Testis (tissue), 3 donors: Measurements from ENCODE around the gene MAP4K4. TPM values are rescaled to one million over a fixed set of nuclear protein-coding genes. Genes with fewer than 3 reads are reported as not detected.

Experiments
- DNase-seq: peaks from one replicate; pipeline ENCODE4 v3.0.0-alpha.2; 2019
- H3K27ac ChIP-seq, 2 donors: fragments of 200-600 bp; sonication (generic); one replicate each; pipeline ENCODE4 v1.5.1; 2019
- H3K27me3 ChIP-seq: fragments of 200-600 bp; sonication (generic); one replicate; pipeline ENCODE4 v1.5.1; 2019
- H3K36me3 ChIP-seq: fragments of 200-600 bp; sonication (generic); one replicate; pipeline ENCODE4 v1.5.1; 2017; ENCODE audit warnings: low read depth; ENCODE audit errors: missing control alignments
- H3K4me1 ChIP-seq: fragments of 200-600 bp; sonication (generic); one replicate; pipeline ENCODE4 v1.5.1; 2019
- H3K4me3 ChIP-seq, 2 donors: fragments of 200-600 bp; sonication (generic); one replicate each; pipeline ENCODE4 v1.5.1; 2017 to 2019
- H3K9me3 ChIP-seq: fragments of 200-600 bp; sonication (generic); one replicate; pipeline ENCODE4 v1.5.1; 2017
- POLR2A ChIP-seq: fragments of 450-650 bp; IDR thresholded peaks from one replicate; pipeline ENCODE4 v1.6.1; 2017; ENCODE audit warnings: antibody characterized with exemption, mild to moderate bottlenecking, moderate library complexity
- WGBS, 2 donors: methylation state at CpG; one replicate each; pipeline ENCODE4 v1.1.5; 2018; 5-methylcytosine and 5-hydroxymethylcytosine counted together
- intact Hi-C: fragments of 100-400 bp; cut with DNase I; formaldehyde crosslinking; loops from one replicate; pipeline ENCODE4 v1.15.1; 2023; ENCODE audit warnings: low total_unique reads
- polyA plus RNA-seq: library from polyadenylated mRNA; stranded (reverse); fragments of 350-450 nt; fragmentation: Illumina TruSeq; extraction: RNeasy Lipid Tissue Mini Kit (QIAGEN cat#74804); gene quantifications from one replicate; pipeline ENCODE4 v1.2.3, GENCODE V29; 2014; ENCODE audit warnings: low read depth, low replicate concordance; ENCODE audit not compliant: insufficient read depth
- total RNA-seq, 2 donors: library from RNA; depleted of rRNA; stranded (reverse); fragments of >200 nt; gene quantifications; one replicate each; pipeline ENCODE4 v1.2.3, GENCODE V29; 2016
- TF ChIP-seq, protein P1 (sequence below), 3 experiments: fragments of 450-650 bp in 2 of 3; fragments of 200-600 bp in 1 of 3; sonication (generic) in 1 of 3; IDR thresholded peaks; one replicate each; pipeline ENCODE4 v1.5.1; 2016 to 2019; ENCODE audit warnings: antibody characterized with exemption in 3 of 3, mild to moderate bottlenecking in 2 of 3, moderate library complexity in 1 of 3

The MAP4K4 gene
- total and polyA plus RNA-seq, 3 donors from 2014 or later = 88.2 to 194 (median 174) TPM

GRCh38 chr2:101693991-101694588, 3.4 kb upstream of the MAP4K4 start:
- intact Hi-C loops = no loop called here
- H3K27me3 ChIP-seq = no peaks in the 10 kb centered on the region
- no peaks in the 10 kb centered on the region for H3K36me3 ChIP-seq
- H3K4me3 ChIP-seq = no peak overlapping the region
- 90 to 98% methylated on average over 3 of the region's 3 CpGs for WGBS, 2 donors
- no peaks in the 10 kb centered on the region for H3K9me3 ChIP-seq
- DNase-seq = no peak
- no peak overlapping the region for H3K27ac ChIP-seq
- TF ChIP-seq, protein P1, sequence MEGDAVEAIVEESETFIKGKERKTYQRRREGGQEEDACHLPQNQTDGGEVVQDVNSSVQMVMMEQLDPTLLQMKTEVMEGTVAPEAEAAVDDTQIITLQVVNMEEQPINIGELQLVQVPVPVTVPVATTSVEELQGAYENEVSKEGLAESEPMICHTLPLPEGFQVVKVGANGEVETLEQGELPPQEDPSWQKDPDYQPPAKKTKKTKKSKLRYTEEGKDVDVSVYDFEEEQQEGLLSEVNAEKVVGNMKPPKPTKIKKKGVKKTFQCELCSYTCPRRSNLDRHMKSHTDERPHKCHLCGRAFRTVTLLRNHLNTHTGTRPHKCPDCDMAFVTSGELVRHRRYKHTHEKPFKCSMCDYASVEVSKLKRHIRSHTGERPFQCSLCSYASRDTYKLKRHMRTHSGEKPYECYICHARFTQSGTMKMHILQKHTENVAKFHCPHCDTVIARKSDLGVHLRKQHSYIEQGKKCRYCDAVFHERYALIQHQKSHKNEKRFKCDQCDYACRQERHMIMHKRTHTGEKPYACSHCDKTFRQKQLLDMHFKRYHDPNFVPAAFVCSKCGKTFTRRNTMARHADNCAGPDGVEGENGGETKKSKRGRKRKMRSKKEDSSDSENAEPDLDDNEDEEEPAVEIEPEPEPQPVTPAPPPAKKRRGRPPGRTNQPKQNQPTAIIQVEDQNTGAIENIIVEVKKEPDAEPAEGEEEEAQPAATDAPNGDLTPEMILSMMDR (IDR thresholded peaks at IDR 0.05) = no peak
- no peak for TF ChIP-seq POLR2A
- no peaks in the 10 kb centered on the region for H3K4me1 ChIP-seq

DNA sequence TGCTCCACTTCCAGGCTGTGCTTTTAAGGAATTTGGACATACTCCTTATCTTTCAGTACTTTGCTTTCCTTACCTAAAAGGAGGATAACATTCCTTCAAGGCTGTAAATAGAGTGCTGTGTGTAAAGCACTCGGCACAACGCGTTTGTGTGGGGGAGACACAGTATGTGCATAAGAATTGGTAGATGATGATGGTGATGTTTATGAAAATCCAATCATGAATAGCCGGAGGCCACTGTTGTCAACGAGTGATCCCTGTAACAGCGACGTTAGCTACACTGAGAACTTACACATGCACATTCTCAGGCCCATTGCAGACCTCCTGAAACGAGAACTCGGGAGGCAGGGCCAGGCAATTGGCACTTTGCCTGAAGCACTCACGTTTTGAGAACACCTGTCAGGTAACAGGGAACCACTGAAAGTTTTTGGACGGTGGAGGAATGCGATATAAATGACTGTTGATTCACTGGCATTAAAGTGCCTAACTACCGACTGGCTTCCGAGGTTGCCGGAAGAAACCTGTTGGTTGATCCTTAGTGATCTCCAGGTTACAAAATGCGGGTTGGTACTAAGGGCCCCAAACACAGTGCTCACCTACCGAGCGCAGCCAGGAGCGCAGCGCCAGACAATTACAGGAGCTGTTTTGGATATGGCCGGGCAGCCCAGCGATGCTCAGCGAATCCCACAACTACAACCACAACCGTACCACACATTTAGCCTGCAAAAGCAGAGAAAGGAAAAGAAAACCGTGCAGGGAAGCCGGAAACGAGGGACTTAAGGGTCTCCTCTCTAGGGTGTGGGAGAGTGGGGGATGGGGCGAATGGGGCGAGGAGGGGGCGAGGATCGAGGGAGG, 1.0 kb upstream of the MAP4K4 start:
- Histone ChIP-seq H3K36me3 (no peaks in the 10 kb centered on the region), H3K27ac (peak overlapping the region; percentile 83 to 90), H3K9me3 (no peaks in the 10 kb centered on the region), H3K4me3 (peak overlapping the region; percentile 73 to 81), H3K27me3 (no peaks in the 10 kb centered on the region), H3K4me1 (peaks cover 7% of the 10 kb centered on the region)
- intact Hi-C loops = loop anchor here (5.0 kb wide), 1 partner anchor 131 kb away; no protein-coding TSS in a partner anchor
- TF ChIP-seq, protein P1 (IDR thresholded peaks at IDR 0.05) = peak in 1 of 3 experiments; percentile 2
- TF ChIP-seq POLR2A = no peak
- DNase-seq = peak; percentile 64
- 2 to 5% methylated on average over 27 to 31 of the region's 31 CpGs for WGBS, 2 donors

DNA sequence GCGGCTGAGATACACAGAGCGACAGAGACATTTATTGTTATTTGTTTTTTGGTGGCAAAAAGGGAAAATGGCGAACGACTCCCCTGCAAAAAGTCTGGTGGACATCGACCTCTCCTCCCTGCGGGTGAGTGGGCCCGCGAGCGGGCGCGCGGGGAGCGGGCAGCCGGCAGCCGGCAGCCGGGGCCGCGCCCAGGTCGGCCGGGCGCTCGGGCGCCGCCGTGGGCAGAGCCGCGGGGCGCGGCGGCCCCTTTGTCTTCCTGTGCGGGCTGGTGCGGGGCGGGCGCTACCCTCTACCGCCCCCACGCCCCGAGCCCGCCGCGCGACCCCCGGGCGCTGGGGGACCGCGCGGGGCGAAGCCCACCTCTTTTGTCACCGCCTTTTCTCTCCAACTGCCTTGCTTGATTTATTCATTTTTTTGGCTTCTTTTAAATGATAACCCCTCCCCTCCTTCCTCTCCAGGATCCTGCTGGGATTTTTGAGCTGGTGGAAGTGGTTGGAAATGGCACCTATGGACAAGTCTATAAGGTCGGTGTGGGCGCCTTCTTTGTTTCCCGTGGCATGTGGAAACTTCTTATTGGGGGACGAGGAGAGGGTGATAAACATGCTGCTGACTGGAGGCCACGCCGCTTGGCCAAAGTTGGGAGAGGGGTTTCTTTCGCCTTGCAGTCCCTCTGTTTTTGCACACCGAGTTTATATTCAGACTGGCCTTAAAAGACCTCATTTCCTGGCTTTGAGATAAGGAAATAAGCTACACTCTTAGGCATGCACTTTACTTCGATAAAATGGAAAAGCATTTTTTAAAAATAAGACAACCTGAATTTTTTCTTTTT, 722 bp downstream of the MAP4K4 start:
- H3K36me3 ChIP-seq = no peaks in the 10 kb centered on the region
- DNase-seq = peak; percentile 25

More for the DNA sequence above, 722 bp downstream of the MAP4K4 start:
- 0 to 1% methylated on average over 19 to 45 of the region's 57 CpGs for WGBS, 2 donors
- H3K9me3 ChIP-seq = no peaks in the 10 kb centered on the region
- TF ChIP-seq, protein P1 (IDR thresholded peaks at IDR 0.05) = no peak
- no peak for TF ChIP-seq POLR2A
- H3K27ac ChIP-seq = peak overlapping the region; percentile 75 to 90
- H3K27me3 ChIP-seq = no peaks in the 10 kb centered on the region
- H3K4me3 ChIP-seq = peak overlapping the region; percentile 73
- intact Hi-C loops = loop anchor here (5.0 kb wide), 1 partner anchor 129 kb away; no protein-coding TSS in a partner anchor
- H3K4me1 ChIP-seq = peaks cover 10% of the 10 kb centered on the region
